GM21619 (cell line): Measurements from ENCODE around the gene KRT71.
"Not testable (repeated sequence)": the region's sequence is repeated elsewhere in the genome, so short reads cannot be mapped to it uniquely, and the experiment has no call there.

Experiments
- ATAC-seq: cut with Tn5 transposase; IDR thresholded peaks from one replicate; pipeline ENCODE4 v1.9.1; 2021; ENCODE audit not compliant: unreplicated experiment

Gene KRT71

GRCh38 chr12:52552681-52553195, at the start of gene KRT71:
Gene KRT71 (minus strand): TSS chr12:52553145. CDS start chr12:52553077, 68 bp downstream.
- no peak for ATAC-seq

- no peak for ATAC-seq
These were observed 49.6 kb upstream of the KRT71 start for GRCh38 chr12:52602552-52602951.

GRCh38 chr12:52601671-52602070, 48.7 kb upstream of the KRT71 start:
- ATAC-seq = no peak

DNA sequence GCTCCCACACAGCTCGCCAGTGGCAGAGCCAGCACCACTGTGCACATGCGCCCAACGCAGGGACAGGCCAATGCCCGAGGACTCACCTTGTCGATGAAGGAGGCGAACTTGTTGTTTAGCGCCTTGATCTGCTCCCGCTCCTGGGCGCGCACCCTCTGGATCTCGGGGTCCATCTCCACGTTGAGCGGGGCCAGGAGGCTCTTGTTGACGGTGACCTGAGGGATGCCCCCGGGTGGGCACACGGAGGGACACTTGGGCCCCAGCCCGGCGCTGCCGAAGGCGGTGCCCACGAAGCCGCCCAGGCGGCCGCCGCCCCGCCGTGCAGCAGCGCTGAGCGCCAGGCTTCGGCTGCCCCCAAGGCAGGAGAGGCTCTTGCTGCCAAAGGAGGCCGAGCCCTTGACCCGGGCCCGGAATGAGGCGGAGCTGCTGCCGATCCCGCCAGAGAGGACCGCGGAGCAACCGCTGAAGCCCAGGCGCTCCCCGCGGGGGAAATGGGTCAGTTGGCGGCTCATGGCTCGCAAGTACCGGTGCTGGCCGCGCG, 48.1 kb upstream of the KRT71 start, which contains the start of gene KRT72:
KRT72 (minus strand) TSS at position 523 of the 541 bp plus-strand sequence; CDS start at position 512, 11 bp downstream.
- no peak for ATAC-seq

DNA sequence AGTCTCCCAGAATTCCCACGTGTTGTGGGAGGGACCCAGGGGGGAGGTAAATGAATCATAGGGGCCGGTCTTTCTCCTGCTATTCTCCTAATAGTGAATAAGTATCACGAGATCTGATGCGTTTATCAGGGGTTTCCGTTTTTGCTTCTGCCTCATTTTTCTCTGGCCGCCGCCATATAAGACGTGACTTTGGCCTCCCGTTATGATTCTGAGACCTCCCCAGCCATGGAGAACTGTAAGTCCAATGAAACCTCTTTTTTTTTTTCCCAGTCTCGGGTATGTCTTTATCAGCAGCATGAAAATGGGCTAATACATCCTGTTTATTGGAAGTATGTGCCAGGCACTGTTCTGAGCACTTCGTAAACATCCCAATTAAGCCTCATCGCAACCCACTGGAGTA, 47.5 kb upstream of the KRT71 start:
- no peak for ATAC-seq

DNA sequence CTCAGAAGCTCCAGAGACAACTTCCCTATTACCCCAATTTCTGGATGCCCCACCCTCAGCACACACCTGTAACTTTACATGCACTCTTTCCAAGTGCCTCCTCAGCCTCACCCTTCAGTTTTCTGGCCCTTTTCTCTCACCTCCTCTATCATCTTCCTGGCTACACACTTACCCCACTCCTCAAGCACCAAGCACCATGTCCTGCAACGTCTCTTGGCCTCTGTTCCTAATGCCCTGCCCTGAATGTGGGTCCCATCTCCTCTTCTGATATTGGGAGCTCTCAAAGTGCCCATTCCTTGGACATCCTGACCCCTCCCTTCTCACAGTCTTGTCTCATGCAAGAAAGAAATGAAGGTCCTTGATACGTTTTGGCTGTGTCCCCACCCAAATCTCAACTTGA, 47.1 kb upstream of the KRT71 start:
- ATAC-seq = no peak

DNA sequence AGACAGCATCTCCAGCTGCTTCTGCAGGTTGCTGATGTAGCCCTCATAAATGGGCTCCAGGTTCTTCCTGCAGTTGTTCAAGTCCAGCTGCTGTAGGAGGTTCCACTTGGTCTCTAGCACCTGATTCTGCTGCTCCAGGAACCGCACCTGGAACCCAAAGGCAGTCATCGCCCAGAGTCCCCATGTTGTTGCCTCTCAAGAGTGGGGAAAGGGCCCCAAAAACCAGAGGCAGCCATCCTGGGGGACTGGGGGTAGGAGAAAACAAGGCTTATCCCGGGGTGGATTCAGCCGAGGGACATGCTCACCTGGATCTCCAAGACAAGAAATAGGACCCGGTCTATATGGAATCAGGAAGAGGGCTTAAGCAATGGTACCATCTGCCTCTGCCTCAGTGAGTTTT, 46.0 kb upstream of the KRT71 start:
- no peak for ATAC-seq

- not testable (repeated sequence) for ATAC-seq
These were observed 41.3 kb upstream of the KRT71 start for GRCh38 chr12:52594237-52594636.

DNA sequence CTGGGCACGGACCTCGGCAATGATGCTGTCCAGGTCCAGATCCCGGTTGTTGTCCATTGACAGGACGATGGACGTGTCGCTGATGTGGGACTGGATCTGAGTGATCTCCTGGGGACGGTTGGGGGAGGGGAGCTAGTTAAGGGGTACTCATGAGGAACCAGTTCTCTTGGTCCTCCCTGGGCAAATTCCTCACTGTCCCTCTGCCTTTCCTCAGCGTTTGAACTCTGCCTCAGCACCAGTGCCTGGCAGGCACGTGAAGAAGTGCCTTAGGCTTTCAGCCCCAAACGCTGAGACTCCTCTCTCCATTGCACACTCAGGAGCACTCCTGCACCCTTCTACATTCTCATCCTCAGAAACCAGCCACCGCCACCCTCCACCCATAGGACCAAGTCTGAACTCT, 38.6 kb upstream of the KRT71 start:
- no peak for ATAC-seq

GRCh38 chr12:52590021-52590420, 37.1 kb upstream of the KRT71 start:
- ATAC-seq = no peak

GRCh38 chr12:52587563-52587962, 34.6 kb upstream of the KRT71 start:
- ATAC-seq = no peak

DNA sequence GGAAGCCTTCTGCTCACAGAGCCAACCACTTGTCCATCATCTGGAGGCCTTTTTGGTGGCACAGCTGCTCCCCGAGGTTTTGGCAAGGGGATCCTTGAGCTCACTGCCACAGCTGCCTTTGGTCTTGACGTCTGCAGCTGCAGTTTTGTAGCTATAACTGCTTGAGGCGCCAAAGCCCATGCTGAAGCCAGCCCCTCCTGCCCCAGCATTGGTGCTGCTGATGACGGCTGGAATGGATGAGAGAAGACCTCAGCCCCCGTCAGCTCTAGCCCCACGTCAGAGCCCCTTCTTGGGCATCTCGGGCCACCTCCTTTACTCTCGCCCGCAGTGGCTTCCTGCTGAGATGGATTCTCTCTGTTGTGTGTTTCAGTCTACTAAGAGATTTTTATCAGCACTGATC, 33.0 kb upstream of the KRT71 start:
- no peak for ATAC-seq

DNA sequence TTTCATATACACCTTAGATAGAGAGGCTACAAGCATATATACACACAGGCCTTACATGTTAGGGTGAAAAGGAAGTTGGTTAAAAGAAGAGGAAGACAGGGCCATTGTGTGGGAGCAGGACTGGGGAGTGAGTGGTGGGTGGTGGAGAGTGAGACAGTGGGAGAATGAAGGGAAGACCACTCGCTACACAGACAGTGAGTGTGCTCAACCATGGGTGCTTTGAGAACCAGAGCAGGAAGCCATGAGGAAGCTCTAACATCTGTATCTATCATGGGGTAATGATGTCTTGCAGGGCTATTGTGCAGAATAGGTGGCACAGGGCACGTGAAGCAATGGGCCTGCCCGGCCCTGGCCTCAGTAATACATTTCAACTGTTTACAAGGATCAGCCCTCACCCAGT, 32.1 kb upstream of the KRT71 start:
- no peak for ATAC-seq

DNA sequence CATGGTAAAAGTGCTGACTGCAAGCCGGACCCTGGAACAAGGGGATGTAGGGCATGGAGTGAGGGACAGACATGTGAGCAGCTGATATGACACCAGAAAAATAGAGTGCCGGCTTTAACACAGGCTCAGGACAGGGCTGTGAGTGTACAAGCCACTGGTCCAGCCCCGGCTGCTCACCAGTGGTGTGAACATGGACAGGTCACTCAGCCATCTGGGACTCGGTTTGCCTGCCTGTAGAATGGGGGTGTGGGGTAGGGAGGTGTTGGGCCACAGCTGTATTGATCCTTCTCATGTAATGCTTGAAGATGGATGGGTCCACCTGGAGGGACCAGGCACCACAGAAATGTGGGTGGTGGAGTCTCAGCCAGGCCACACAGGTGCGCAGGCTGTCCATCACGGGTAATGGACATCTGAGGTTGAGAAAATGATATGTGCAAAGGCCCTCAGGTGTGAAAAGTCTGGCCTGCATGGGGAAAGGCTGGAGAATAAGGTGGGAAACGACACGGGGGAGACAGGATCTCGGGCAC, 31.3 kb upstream of the KRT71 start:
- ATAC-seq = no peak

- ATAC-seq = no peak
These were observed 30.1 kb upstream of the KRT71 start for GRCh38 chr12:52582971-52583456.

DNA sequence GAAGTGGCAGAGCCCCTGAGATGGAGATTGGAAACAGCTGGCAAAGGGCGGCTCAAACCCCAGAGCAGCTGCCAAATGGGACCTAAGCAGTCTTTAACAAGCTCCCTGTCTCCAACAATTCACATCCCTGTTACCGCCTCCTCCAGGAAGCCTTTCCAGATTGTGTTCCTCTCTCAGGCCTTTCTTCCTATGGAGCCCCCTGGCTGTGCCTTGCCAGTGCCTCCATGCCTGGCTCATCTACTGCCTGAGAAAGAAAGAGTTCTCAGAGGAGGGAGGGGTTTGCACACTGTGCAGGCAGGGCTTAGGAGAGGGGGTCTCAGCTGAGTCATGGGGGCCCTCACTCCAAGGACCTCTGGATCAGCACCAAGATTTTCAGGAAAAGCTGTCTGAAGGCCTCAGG, 29.5 kb upstream of the KRT71 start:
- ATAC-seq = no peak

DNA sequence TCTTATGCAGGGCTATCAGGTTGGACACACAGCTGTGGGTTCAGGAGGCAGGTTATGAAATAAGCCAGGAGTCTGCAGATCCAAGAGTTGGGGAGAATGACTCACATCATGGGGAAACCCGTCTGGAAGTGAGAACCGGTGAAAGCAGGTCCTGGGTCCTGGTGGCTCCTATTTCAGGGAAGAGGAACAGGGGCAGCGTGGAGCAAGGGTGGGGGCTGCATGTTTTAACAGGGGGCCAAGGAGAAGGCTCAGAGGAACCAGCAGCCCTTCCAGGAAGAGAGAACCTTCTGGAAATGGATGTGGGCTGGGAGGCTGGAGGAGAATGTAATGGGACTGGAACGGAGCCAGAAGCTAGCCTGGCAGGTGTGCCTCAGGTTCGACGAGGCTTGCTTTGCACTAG, 28.5 kb upstream of the KRT71 start:
- ATAC-seq = no peak

DNA sequence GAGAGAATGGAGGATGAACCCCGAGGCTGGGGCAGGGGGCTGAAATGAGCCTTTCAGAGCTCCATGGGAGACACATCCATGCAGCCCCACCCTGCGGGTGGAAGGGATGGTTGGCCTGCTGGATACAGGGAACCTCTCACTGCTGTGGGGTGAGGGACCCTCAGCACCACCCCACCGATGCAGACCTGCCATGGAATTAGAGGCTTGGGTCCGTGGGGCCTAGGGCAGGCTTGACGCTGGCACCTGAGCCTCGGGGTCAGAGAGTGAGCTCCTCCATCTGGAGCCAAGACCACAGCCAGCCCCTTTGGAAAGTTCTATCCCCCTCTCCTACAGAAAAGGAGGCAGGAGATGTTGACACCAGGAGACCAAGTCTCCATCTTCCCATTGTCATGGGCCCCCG, 28.1 kb upstream of the KRT71 start:
- no peak for ATAC-seq

- ATAC-seq = no peak
These were observed 27.6 kb upstream of the KRT71 start for GRCh38 chr12:52580496-52580895.

- no peak for ATAC-seq
These were observed 26.8 kb upstream of the KRT71 start for GRCh38 chr12:52579468-52580465.

GRCh38 chr12:52578469-52578868, 25.5 kb upstream of the KRT71 start:
- no peak for ATAC-seq

- no peak for ATAC-seq
These were observed 24.4 kb upstream of the KRT71 start for GRCh38 chr12:52577316-52577715.
